K562 (cell line): ENCODE results near the gene COMP. TPM values are rescaled to one million over a fixed set of nuclear protein-coding genes. Genes with fewer than 3 reads are reported as not detected.

Experiments used
- ATAC-seq: fragments of 200-7000 bp; cut with Tn5 transposase; 3 replicates; pipeline ENCODE4 v1.9.1; 2020; ENCODE audit warnings: moderate library complexity
- BruUV-seq: library from RNA; stranded (reverse); fragments of 400-500 nt; replicated peaks from 2 replicates; lab custom pipeline; 2021; lab: Mats Ljungman, UMichigan
- CTCF ChIA-PET: fragments of 300-600 bp; formaldehyde crosslinking; extraction: SDS; loops from one replicate; lab custom pipeline; 2021; ENCODE audit warnings: low intra/inter-chr PET ratio; lab: Yijun Ruan, JAX
- POLR2A ChIA-PET: fragments of 300-600, 350-650 bp; sonication (Branson Sonifier 250); formaldehyde crosslinking; extraction: SDS; loops from one replicate; lab custom pipeline; 2021; ENCODE audit warnings: antibody characterized with exemption, inconsistent platforms; lab: Yijun Ruan, JAX
- DNase-seq, 4 experiments: peaks; one replicate each; pipeline versions ENCODE4 v3.0.0 to v3.0.0-alpha.2; 2011 to 2018; ENCODE audit warnings: low spot score in 3 of 4, mixed read lengths in 3 of 4; ENCODE audit errors: extremely low read depth in 1 of 4
- FAIRE-seq: peaks from 2 replicates; lab custom pipeline; 2011; peaks lifted over from hg19 to GRCh38; lab: Jason Lieb, UNC
- H2AFZ ChIP-seq: 2 replicates; pipeline ENCODE4 v1.6.0; 2011; ENCODE audit warnings: low read depth, low read length, control low read depth, inconsistent platforms
- H3K27ac ChIP-seq: fragments of 200-600 bp; 3 replicates; pipeline ENCODE4 v1.8.0; 2011; ENCODE audit warnings: low read depth, mild to moderate bottlenecking, control low read depth, inconsistent platforms, low read length, moderate library complexity, mixed read lengths; ENCODE audit errors: extremely low read depth
- H3K27me3 ChIP-seq, 2 experiments: fragments of 300-600 bp in 1 of 2; 2 replicates in 1 of 2; 3 replicates in 1 of 2; pipeline versions ENCODE4 v1.6.0 to v1.8.0; 2011; ENCODE audit warnings: inconsistent platforms in 2 of 2, low read length in 2 of 2, mild to moderate bottlenecking in 1 of 2, mixed read lengths in 1 of 2, moderate library complexity in 1 of 2; ENCODE audit not compliant: control insufficient read depth in 2 of 2, insufficient read depth in 2 of 2
- H3K36me3 ChIP-seq: fragments of 300-600 bp; 3 replicates; pipeline ENCODE4 v1.8.0; 2011; ENCODE audit warnings: mild to moderate bottlenecking, low read length, inconsistent platforms; ENCODE audit not compliant: control insufficient read depth, insufficient read depth
- H3K4me1 ChIP-seq, 2 experiments: fragments of 200-600 bp in 1 of 2; replicated peaks in 1 of 2; 2 replicates in 1 of 2; 3 replicates in 1 of 2; pipeline versions ENCODE4 v1.5.1 to v1.8.0; 2011; ENCODE audit warnings: inconsistent platforms in 2 of 2, low read length in 2 of 2, mild to moderate bottlenecking in 1 of 2, mixed read lengths in 1 of 2, moderate library complexity in 1 of 2; ENCODE audit not compliant: control insufficient read depth in 2 of 2, insufficient read depth in 2 of 2
- H3K4me2 ChIP-seq: 2 replicates; pipeline ENCODE4 v1.6.1; 2011; ENCODE audit warnings: low read length, control low read depth, inconsistent platforms, mixed read lengths; ENCODE audit not compliant: insufficient read depth
- H3K4me3 ChIP-seq: fragments of 200-600 bp; sonication (generic), shearing (Covaris generic); 2 replicates; pipeline ENCODE4 v1.5.1; 2016; ENCODE audit warnings: control low read depth, inconsistent platforms
- H3K79me2 ChIP-seq: fragments of 200-600 bp; 3 replicates; pipeline ENCODE4 v1.8.0; 2011; ENCODE audit warnings: low read length, inconsistent platforms; ENCODE audit not compliant: control insufficient read depth, insufficient read depth
- H3K9ac ChIP-seq, 2 experiments: 2 replicates each; pipeline versions ENCODE4 v1.6.0 to v1.6.1; 2011; ENCODE audit warnings: low read depth in 2 of 2, low read length in 2 of 2, control low read depth in 1 of 2, inconsistent platforms in 1 of 2, mild to moderate bottlenecking in 1 of 2, mixed read lengths in 1 of 2; ENCODE audit not compliant: insufficient read depth in 1 of 2
- H3K9me1 ChIP-seq: one replicate; pipeline ENCODE4 v1.6.0; 2011; ENCODE audit warnings: inconsistent platforms, mild to moderate bottlenecking, low read length, moderate library complexity; ENCODE audit not compliant: control insufficient read depth, insufficient read depth
- H3K9me3 ChIP-seq: replicated peaks from 2 replicates; pipeline ENCODE4 v1.5.1; 2011; ENCODE audit warnings: low read depth, low read length, inconsistent platforms; ENCODE audit not compliant: control insufficient read depth, insufficient read depth
- H4K20me1 ChIP-seq: replicated peaks from 2 replicates; pipeline ENCODE4 v1.6.1; 2011; ENCODE audit warnings: low read length, inconsistent platforms, mixed read lengths; ENCODE audit not compliant: control insufficient read depth, insufficient read depth
- CAMTA2 ChIP-seq: fragments of 250-450 bp; sonication (Bioruptor Pico); conservative IDR thresholded peaks from 2 replicates; pipeline ENCODE4 v1.5.1; 2022
- LEF1 ChIP-seq: fragments of 450-650 bp; IDR thresholded peaks from 2 replicates; pipeline ENCODE4 v1.6.1; 2016; ENCODE audit warnings: mild to moderate bottlenecking
- RAD21 ChIP-seq, 2 experiments: fragments of 250-450 bp in 1 of 2; fragments of 450-650 bp in 1 of 2; sonication (Bioruptor Pico) in 1 of 2; formaldehyde crosslinking in 1 of 2; IDR thresholded peaks in 1 of 2; conservative IDR thresholded peaks in 1 of 2; 2 replicates each; pipeline versions ENCODE4 v1.4.0 to v1.8.0; 2020 to 2022; ENCODE audit warnings: mild to moderate bottlenecking in 2 of 2, moderate library complexity in 1 of 2
- WGBS: fragments of 100-300 bp; shearing (Covaris generic); methylation state at CpG from one replicate; pipeline ENCODE4 v1.1.6; 2016; ENCODE audit warnings: low coverage, mixed read lengths; ENCODE audit not compliant: insufficient coverage; ENCODE audit errors: missing lambda C conversion rate; 5-methylcytosine and 5-hydroxymethylcytosine counted together
- in situ Hi-C: fragments of 300-500 bp; cut with MboI; formaldehyde crosslinking; loops from 4 replicates; pipeline ENCODE4 v1.15.0; 2018; ENCODE audit warnings: inconsistent platforms, mixed read lengths
- intact Hi-C: fragments of 100-400 bp; cut with micrococcal nuclease; formaldehyde crosslinking; loops from 2 replicates; pipeline ENCODE4 v1.14.2; 2022
- polyA plus RNA-seq, 8 experiments: library from polyadenylated mRNA; depleted of rRNA in 4 of 8; stranded (reverse) in 5 of 8; unstranded in 3 of 8; fragments of >200 nt; fragmentation: Nextera tagmentation in 2 of 8; fragmentation: Illumina TruSeq in 1 of 8; extraction: Ambion mirVana in 2 of 8; extraction: Trizol in 1 of 8; gene quantifications; 2 replicates each; pipeline versions ENCODE4 v1.2.1 to v1.2.3, GENCODE V29; 2011 to 2014; ENCODE audit warnings: inconsistent platforms in 1 of 8, missing spikeins in 1 of 8
- total RNA-seq, 7 experiments: library from RNA; depleted of rRNA in 6 of 7; stranded (reverse); fragments of >200 nt in 6 of 7; fragmentation: Illumina TruSeq in 2 of 7; extraction: Trizol in 2 of 7; gene quantifications; 2 replicates each; pipeline versions ENCODE4 v1.2.1 to v1.2.3, GENCODE V29; 2011 to 2021; ENCODE audit warnings: low replicate concordance in 1 of 7
- TF ChIP-seq, protein P1 (sequence below), 2 experiments: fragments of 450-650 bp in 1 of 2; sonication (generic) in 1 of 2; formaldehyde crosslinking in 1 of 2; IDR thresholded peaks; 2 replicates each; pipeline versions ENCODE4 v1.7.1 to v1.9.0; 2016 to 2022; ENCODE audit warnings: inconsistent platforms in 1 of 2, mild to moderate bottlenecking in 1 of 2, missing genetic modification reagents in 1 of 2

COMP gene
- total and polyA plus RNA-seq, 9 of the 15 experiments (the other 6 are each of a cell fraction or from before 2014, with no cell fraction given), result 0.07 TPM; not detected in 8

DNA sequence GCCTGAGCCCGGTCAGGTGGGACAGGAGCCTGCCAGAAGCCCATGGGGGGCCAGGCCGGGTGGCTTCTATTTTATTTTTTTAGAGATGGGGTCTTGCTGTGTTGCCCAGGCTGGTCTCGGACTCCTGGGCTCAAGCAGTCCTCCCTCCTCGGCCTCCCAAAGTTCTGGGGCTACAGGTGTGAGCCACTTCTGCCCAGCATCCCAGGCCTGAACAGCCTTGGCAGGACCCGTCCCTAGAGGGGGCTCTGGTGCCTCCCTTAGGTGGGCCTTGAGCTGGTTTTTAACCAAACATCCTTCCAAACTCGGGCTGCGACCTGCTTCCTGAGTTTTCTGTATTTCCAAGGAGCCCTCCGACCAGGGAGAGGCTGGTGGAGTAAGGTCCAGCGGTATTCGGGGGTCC lies 10.5 kb downstream of the COMP start (continued):
- TF ChIP-seq RAD21 (CRISPR knock-in tag; conservative IDR thresholded peaks at IDR 0.05 in 1 of 2, IDR thresholded peaks at IDR 0.05 in 1 of 2) (0 out of 4 replicates have a peak, but pooled peaks of 1 of the 2 experiments have one; percentile 20), LEF1 (no peak)

DNA sequence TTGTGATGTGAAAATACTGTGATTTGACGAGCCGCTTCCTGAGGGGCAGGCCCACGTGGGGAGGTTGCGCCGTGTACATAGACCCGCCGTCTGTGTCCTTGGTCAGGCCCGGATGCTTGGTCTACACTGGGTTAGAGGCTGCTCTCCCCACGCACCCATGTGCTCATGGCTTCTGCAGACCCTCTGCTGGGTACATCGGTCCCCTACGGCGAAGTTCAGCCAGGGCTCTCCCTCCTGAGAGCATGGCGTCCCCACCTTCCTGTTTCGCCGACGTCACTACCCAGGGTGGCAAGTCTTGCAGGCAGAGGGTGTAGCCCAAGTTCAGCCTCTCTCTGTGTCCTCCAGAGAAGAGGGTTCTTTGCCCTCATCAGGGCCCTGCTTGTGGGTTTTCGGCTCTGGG lies 11.0 kb downstream of the COMP start:
- ChIA-PET CTCF (no interaction called here), POLR2A (interaction anchor here (0.6 kb wide), 1 partner anchor 131 kb away, joined by 3 read pairs; no protein-coding TSS in a partner anchor)
- no peak for DNase-seq
- Histone ChIP-seq H3K36me3 (no peaks in the 10 kb centered on the region), H3K9me1 (no peaks in the 10 kb centered on the region), H3K27ac (no peak overlapping the region), H3K9me3 (no peaks in the 10 kb centered on the region), H3K27me3 (peaks cover 19 to 82% of the 10 kb centered on the region in 2 experiments; a peak in 4 of 5 replicates), H3K9ac (peak overlapping the region in 1 of 2 experiments; percentile 10; a peak in 1 of 4 replicates), H3K4me2 (no peak overlapping the region), H3K79me2 (no peaks in the 10 kb centered on the region), H3K4me3 (no peak overlapping the region), H2AFZ (no peak overlapping the region), H4K20me1 (peaks cover 9% of the 10 kb centered on the region), H3K4me1 (peaks cover 3 to 71% of the 10 kb centered on the region in 2 experiments; a peak in 3 of 5 replicates)
- no TSS peak for BruUV-seq
- in situ Hi-C loops, result no loop called here
- TF ChIP-seq CAMTA2 (CRISPR knock-in tag), result no peak
- TF ChIP-seq, protein P1, sequence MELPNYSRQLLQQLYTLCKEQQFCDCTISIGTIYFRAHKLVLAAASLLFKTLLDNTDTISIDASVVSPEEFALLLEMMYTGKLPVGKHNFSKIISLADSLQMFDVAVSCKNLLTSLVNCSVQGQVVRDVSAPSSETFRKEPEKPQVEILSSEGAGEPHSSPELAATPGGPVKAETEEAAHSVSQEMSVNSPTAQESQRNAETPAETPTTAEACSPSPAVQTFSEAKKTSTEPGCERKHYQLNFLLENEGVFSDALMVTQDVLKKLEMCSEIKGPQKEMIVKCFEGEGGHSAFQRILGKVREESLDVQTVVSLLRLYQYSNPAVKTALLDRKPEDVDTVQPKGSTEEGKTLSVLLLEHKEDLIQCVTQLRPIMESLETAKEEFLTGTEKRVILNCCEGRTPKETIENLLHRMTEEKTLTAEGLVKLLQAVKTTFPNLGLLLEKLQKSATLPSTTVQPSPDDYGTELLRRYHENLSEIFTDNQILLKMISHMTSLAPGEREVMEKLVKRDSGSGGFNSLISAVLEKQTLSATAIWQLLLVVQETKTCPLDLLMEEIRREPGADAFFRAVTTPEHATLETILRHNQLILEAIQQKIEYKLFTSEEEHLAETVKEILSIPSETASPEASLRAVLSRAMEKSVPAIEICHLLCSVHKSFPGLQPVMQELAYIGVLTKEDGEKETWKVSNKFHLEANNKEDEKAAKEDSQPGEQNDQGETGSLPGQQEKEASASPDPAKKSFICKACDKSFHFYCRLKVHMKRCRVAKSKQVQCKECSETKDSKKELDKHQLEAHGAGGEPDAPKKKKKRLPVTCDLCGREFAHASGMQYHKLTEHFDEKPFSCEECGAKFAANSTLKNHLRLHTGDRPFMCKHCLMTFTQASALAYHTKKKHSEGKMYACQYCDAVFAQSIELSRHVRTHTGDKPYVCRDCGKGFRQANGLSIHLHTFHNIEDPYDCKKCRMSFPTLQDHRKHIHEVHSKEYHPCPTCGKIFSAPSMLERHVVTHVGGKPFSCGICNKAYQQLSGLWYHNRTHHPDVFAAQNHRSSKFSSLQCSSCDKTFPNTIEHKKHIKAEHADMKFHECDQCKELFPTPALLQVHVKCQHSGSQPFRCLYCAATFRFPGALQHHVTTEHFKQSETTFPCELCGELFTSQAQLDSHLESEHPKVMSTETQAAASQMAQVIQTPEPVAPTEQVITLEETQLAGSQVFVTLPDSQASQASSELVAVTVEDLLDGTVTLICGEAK (IDR thresholded peaks at IDR 0.05), result no peak
- TF ChIP-seq, protein P1 (CRISPR knock-in tag; IDR thresholded peaks at IDR 0.05), result no peak
- no peak for ATAC-seq
- FAIRE-seq, result no peak
- WGBS, result 23% methylated on average over 17 of the region's 17 CpGs
- intact Hi-C loops, result no loop called here
